ENCODE results near the gene ENAH.

DNA sequence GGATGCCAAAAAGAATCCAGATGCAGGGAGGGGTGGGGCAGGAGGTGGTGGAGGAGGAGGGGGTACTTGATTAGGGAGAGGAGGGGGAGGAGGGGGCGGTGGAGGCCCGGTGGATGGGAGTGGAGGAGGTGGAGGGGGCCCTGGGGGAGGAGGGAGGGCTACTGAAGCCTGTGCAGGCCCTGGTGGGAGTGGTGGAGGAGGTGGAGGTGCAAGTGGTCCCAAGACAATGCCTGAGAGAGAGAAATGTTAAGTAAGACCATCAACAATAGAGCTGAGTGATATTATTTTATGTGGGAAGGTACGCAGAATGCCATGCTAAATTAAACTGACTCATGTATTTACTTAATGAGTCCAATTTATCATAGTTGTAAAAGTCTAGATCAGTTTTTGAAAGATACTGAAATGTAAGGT lies 138.2 kb downstream of the ENAH start:
- TF ChIP-seq YY1 (IDR thresholded peaks at IDR 0.05; ENCODE audit: insufficient read depth, insufficient read length) (no peak), ZNF274 (IDR thresholded peaks at IDR 0.05; ENCODE audit: low read depth, low read length) (no peak), SUZ12 (IDR thresholded peaks at IDR 0.05; ENCODE audit: extremely low read depth, insufficient read depth, insufficient read length) (no peak)
